Neural cell (in vitro differentiated cells): ENCODE measurements around the gene USP30. TPM values are rescaled to one million over a fixed set of nuclear protein-coding genes. Genes with fewer than 3 reads are reported as not detected.

Source experiments
- H2AFZ ChIP-seq: fragments of 200-600, 300-800 bp; sonication (generic), shearing (Covaris generic); 2 replicates; pipeline ENCODE4 v1.6.0; 2014; ENCODE audit warnings: low read depth, mild to moderate bottlenecking, antibody characterized with exemption, low read length, moderate library complexity
- H3F3A ChIP-seq: fragments of 200-600 bp; shearing (Covaris generic); 2 replicates; pipeline ENCODE4 v1.6.1; 2016; ENCODE audit warnings: mild to moderate bottlenecking, moderate library complexity, mixed read lengths, antibody characterized with exemption, low read length; ENCODE audit not compliant: insufficient read depth, poor library complexity, severe bottlenecking
- H3K27ac ChIP-seq: fragments of 200-600, 300-800 bp; sonication (generic), shearing (Covaris generic); 2 replicates; pipeline ENCODE4 v1.5.1; 2014; ENCODE audit warnings: mild to moderate bottlenecking, low read length, moderate library complexity
- H3K27me3 ChIP-seq: fragments of 300-800, 200-600 bp; sonication (generic), shearing (Covaris generic); 2 replicates; pipeline ENCODE4 v1.6.0; 2014; ENCODE audit warnings: mild to moderate bottlenecking, low read depth, low read length, moderate library complexity; ENCODE audit not compliant: insufficient read depth
- H3K36me3 ChIP-seq: fragments of 300-800, 200-600 bp; sonication (generic), shearing (Covaris generic); 2 replicates; pipeline ENCODE4 v1.5.1; 2014; ENCODE audit warnings: mild to moderate bottlenecking, antibody characterized with exemption, low read length, moderate library complexity; ENCODE audit not compliant: insufficient read depth
- H3K4me2 ChIP-seq: fragments of 300-800, 200-600 bp; sonication (generic), shearing (Covaris generic); 2 replicates; pipeline ENCODE4 v1.6.0; 2014; ENCODE audit warnings: mild to moderate bottlenecking, low read length
- H3K4me3 ChIP-seq: fragments of 300-800, 200-600 bp; sonication (generic), shearing (Covaris generic); 2 replicates; pipeline ENCODE4 v1.5.1; 2014; ENCODE audit warnings: mild to moderate bottlenecking, low read length, moderate library complexity
- H3K79me2 ChIP-seq: fragments of 200-600 bp; shearing (Covaris generic); replicated peaks from 2 replicates; pipeline ENCODE4 v1.6.0; 2014; ENCODE audit warnings: mild to moderate bottlenecking, low read length, moderate library complexity; ENCODE audit not compliant: insufficient read depth
- H3K9ac ChIP-seq: fragments of 300-800, 200-600 bp; sonication (generic), shearing (Covaris generic); 2 replicates; pipeline ENCODE4 v1.6.1; 2016; ENCODE audit warnings: mild to moderate bottlenecking, low read length, mixed read lengths
- H3K9me2 ChIP-seq: fragments of 200-600 bp; shearing (Covaris generic); 2 replicates; pipeline ENCODE4 v1.6.1; 2016; ENCODE audit warnings: mild to moderate bottlenecking, low read length, mixed read lengths; ENCODE audit not compliant: insufficient read depth
- H3K9me3 ChIP-seq: fragments of 200-600, 300-800 bp; sonication (generic), shearing (Covaris generic); 2 replicates; pipeline ENCODE4 v1.6.1; 2016; ENCODE audit warnings: mild to moderate bottlenecking, mixed run types, low read length, moderate library complexity, mixed read lengths
- H4K20me1 ChIP-seq: fragments of 200-600 bp; shearing (Covaris generic); 2 replicates; pipeline ENCODE4 v1.6.1; 2016; ENCODE audit warnings: mild to moderate bottlenecking, mixed run types; ENCODE audit not compliant: insufficient read depth
- EP300 ChIP-seq: fragments of 450-650 bp; conservative IDR thresholded peaks from 2 replicates; pipeline ENCODE4 v1.6.1; 2014; ENCODE audit warnings: antibody characterized with exemption, mild to moderate bottlenecking, moderate library complexity; ENCODE audit not compliant: poor library complexity, severe bottlenecking
- EZH2 ChIP-seq: fragments of 200-600, 300-800 bp; shearing (Covaris generic), sonication (generic); IDR thresholded peaks from 2 replicates; pipeline ENCODE4 v1.6.1; 2014; ENCODE audit warnings: antibody characterized with exemption, low read length, borderline replicate concordance, mild to moderate bottlenecking; ENCODE audit not compliant: insufficient read depth, poor library complexity, severe bottlenecking
- MXI1 ChIP-seq: fragments of 450-650 bp; conservative IDR thresholded peaks from 2 replicates; pipeline ENCODE4 v1.6.1; 2014; ENCODE audit warnings: antibody characterized with exemption, mild to moderate bottlenecking; ENCODE audit not compliant: poor library complexity, severe bottlenecking
- POLR2AphosphoS5 ChIP-seq: IDR thresholded peaks from 2 replicates; pipeline ENCODE4 v1.6.1; 2012
- RAD21 ChIP-seq: fragments of 450-650 bp; conservative IDR thresholded peaks from 2 replicates; pipeline ENCODE4 v1.6.1; 2014; ENCODE audit warnings: antibody characterized with exemption, mild to moderate bottlenecking, moderate library complexity
- TAF1 ChIP-seq: IDR thresholded peaks from 2 replicates; pipeline ENCODE4 v1.6.1; 2012; ENCODE audit warnings: low read depth
- polyA plus RNA-seq: library from polyadenylated mRNA; depleted of rRNA; stranded (reverse); fragments of >200 nt; gene quantifications from 2 replicates; pipeline ENCODE4 v1.2.3, GENCODE V29; 2014
- TF ChIP-seq, protein P1 (sequence below): IDR thresholded peaks from 2 replicates; pipeline ENCODE4 v1.6.1; 2012; ENCODE audit warnings: borderline replicate concordance
- TF ChIP-seq, protein P2 (sequence below): fragments of 450-650 bp; IDR thresholded peaks from 2 replicates; pipeline ENCODE4 v1.5.1; 2014; ENCODE audit warnings: antibody characterized with exemption, mild to moderate bottlenecking, moderate library complexity; ENCODE audit not compliant: poor library complexity, severe bottlenecking

Gene USP30
- polyA plus RNA-seq, 1 donor from 2014 or later: 37.2 TPM

DNA sequence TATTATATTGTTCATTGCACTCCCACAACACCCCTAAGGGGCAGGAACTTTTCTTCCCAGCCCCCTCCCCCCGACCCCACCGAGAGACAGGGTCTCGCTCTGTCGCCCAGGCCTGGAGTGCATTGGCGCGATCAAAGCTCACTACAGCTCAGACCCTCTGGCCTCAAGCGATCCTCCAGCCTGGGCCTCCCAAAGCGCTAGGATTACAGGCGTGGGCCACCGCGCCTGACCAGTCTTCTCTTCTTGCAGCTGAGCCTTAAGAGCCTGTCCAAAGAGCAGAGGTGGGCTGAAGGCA is 44.7 kb downstream of the USP30 start:
- H3K4me2 ChIP-seq: no peak overlapping the region
- H3F3A ChIP-seq: no peaks in the 10 kb centered on the region
- no peaks in the 10 kb centered on the region for H3K27me3 ChIP-seq
- H3K79me2 ChIP-seq: peaks cover 25% of the 10 kb centered on the region
- no peaks in the 10 kb centered on the region for H3K9me3 ChIP-seq
- TF ChIP-seq RAD21 (no peak), TAF1 (no peak)
- TF ChIP-seq, protein P1, sequence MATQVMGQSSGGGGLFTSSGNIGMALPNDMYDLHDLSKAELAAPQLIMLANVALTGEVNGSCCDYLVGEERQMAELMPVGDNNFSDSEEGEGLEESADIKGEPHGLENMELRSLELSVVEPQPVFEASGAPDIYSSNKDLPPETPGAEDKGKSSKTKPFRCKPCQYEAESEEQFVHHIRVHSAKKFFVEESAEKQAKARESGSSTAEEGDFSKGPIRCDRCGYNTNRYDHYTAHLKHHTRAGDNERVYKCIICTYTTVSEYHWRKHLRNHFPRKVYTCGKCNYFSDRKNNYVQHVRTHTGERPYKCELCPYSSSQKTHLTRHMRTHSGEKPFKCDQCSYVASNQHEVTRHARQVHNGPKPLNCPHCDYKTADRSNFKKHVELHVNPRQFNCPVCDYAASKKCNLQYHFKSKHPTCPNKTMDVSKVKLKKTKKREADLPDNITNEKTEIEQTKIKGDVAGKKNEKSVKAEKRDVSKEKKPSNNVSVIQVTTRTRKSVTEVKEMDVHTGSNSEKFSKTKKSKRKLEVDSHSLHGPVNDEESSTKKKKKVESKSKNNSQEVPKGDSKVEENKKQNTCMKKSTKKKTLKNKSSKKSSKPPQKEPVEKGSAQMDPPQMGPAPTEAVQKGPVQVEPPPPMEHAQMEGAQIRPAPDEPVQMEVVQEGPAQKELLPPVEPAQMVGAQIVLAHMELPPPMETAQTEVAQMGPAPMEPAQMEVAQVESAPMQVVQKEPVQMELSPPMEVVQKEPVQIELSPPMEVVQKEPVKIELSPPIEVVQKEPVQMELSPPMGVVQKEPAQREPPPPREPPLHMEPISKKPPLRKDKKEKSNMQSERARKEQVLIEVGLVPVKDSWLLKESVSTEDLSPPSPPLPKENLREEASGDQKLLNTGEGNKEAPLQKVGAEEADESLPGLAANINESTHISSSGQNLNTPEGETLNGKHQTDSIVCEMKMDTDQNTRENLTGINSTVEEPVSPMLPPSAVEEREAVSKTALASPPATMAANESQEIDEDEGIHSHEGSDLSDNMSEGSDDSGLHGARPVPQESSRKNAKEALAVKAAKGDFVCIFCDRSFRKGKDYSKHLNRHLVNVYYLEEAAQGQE: no peak
- H3K9ac ChIP-seq: peak overlapping the region; percentile 31
- no peaks in the 10 kb centered on the region for H4K20me1 ChIP-seq
- H3K27ac ChIP-seq: no peak overlapping the region
- peak overlapping the region; percentile 98 for H3K4me3 ChIP-seq
- H3K36me3 ChIP-seq: no peaks in the 10 kb centered on the region
- H2AFZ ChIP-seq: no peak overlapping the region
- no peaks in the 10 kb centered on the region for H3K9me2 ChIP-seq

DNA sequence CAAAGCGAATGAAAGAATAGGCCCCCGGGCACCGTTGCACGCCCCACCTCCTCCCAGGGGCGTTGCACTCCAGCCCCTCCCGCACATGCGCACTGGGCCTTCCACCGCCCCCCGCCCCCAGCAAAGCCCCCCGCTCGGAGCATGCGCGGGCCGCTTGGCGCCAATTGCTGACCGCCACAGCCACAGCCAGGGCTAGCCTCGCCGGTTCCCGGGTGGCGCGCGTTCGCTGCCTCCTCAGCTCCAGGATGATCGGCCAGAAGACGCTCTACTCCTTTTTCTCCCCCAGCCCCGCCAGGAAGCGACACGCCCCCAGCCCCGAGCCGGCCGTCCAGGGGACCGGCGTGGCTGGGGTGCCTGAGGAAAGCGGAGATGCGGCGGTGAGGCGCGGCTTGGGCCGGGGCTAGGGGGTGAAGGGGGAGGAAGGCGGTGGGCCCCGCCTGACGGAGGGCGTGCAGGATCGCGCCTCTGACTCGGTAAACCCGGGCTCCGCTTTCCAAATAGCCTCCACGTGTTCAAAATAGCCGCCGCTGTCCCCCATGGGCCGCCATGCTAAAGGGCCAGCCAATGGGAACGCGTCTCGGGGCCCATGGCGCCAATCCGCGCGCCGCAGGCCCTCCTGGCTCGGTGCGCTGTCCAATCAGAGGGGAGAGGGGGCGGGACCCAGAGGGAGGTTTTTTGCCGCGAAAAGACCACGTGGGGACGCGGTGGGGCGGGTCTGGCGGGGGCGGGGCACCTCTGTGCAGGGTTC is 45.2 kb downstream of the USP30 start, which contains the start of gene UNG:
Gene UNG, plus strand, starts transcription at position 163 of the 748 bp plus-strand sequence. Its CDS starts 83 bp downstream, at position 246.
- Histone ChIP-seq H3K4me2 (peak within 1 kb of the TSS; percentile 91), H3K9me3 (no peaks in the 10 kb centered on the region), H3K27ac (peak within 1 kb of the TSS; percentile 65), H3K9me2 (no peaks in the 10 kb centered on the region), H3K27me3 (no peaks in the 10 kb centered on the region), H3K4me3 (peak within 1 kb of the TSS; percentile 98), H3F3A (no peaks in the 10 kb centered on the region), H4K20me1 (no peaks in the 10 kb centered on the region), H3K36me3 (no peaks in the 10 kb centered on the region), H2AFZ (peak within 1 kb of the TSS; percentile 60), H3K79me2 (peaks cover 25% of the 10 kb centered on the region), H3K9ac (peak within 1 kb of the TSS; percentile 82)
- TF ChIP-seq POLR2AphosphoS5 (no peak), MXI1 (peak; percentile 97)
- TF ChIP-seq, protein P2, sequence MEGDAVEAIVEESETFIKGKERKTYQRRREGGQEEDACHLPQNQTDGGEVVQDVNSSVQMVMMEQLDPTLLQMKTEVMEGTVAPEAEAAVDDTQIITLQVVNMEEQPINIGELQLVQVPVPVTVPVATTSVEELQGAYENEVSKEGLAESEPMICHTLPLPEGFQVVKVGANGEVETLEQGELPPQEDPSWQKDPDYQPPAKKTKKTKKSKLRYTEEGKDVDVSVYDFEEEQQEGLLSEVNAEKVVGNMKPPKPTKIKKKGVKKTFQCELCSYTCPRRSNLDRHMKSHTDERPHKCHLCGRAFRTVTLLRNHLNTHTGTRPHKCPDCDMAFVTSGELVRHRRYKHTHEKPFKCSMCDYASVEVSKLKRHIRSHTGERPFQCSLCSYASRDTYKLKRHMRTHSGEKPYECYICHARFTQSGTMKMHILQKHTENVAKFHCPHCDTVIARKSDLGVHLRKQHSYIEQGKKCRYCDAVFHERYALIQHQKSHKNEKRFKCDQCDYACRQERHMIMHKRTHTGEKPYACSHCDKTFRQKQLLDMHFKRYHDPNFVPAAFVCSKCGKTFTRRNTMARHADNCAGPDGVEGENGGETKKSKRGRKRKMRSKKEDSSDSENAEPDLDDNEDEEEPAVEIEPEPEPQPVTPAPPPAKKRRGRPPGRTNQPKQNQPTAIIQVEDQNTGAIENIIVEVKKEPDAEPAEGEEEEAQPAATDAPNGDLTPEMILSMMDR: peak; percentile 31

DNA sequence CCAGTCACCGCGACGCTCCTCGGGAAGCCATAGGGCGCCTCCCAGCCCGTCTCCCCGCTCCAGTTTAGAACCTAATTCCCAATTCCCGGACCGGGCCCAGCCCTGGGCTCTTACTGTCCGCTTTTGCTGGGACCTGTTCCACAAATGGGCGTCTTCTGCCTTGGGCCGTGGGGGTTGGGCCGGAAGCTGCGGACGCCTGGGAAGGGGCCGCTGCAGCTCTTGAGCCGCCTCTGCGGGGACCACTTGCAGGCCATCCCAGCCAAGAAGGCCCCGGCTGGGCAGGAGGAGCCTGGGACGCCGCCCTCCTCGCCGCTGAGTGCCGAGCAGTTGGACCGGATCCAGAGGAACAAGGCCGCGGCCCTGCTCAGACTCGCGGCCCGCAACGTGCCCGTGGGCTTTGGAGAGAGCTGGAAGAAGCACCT is 45.8 kb downstream of the USP30 start:
- Histone ChIP-seq H3K36me3 (no peaks in the 10 kb centered on the region), H3K79me2 (peaks cover 25% of the 10 kb centered on the region), H4K20me1 (no peaks in the 10 kb centered on the region), H3K4me3 (peak overlapping the region; percentile 98), H3K9me3 (no peaks in the 10 kb centered on the region), H3K4me2 (peak overlapping the region; percentile 91), H3K9ac (peak overlapping the region; percentile 82), H3K27ac (peak overlapping the region; percentile 65), H3K9me2 (no peaks in the 10 kb centered on the region), H3F3A (no peaks in the 10 kb centered on the region), H3K27me3 (no peaks in the 10 kb centered on the region), H2AFZ (peak overlapping the region; percentile 60)
- TF ChIP-seq TAF1 (peak; percentile 46), RAD21 (peak; percentile 16), EP300 (no peak), EZH2 (no peak), POLR2AphosphoS5 (peak; percentile 54), MXI1 (no peak)
- TF ChIP-seq, protein P1: peak; percentile 32
